Measurements from ENCODE around the gene ALK. TPM values are rescaled to one million over a fixed set of nuclear protein-coding genes. Genes with fewer than 3 reads are reported as not detected.

Gene ALK
- total RNA-seq, 1 donor from 2014 or later = not detected

DNA sequence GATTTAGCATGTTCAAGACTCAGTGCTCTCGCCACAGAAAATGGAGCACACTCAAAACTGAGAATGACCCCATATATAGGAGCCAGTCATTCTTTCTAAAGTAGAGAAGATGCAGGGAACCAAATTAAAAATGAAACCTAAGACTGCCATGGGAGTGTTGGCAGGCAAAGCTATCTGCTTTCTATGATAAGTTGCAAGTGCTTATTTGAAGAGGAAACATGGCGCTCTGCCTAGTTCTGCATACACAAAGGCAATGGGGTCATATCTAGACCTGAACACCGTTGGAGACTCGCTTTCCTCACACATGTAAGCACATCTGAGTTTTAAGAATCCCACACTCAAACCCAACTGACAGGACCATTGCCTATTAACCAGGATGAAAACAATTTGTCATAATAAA, 292.5 kb downstream of the ALK start:
- intact Hi-C loops (cut with DNase I) = loop anchor here (2.0 kb wide), 1 partner anchor 26 kb away; no protein-coding TSS in a partner anchor
- DNase-seq (ENCODE audit: low spot score) = no peak

DNA sequence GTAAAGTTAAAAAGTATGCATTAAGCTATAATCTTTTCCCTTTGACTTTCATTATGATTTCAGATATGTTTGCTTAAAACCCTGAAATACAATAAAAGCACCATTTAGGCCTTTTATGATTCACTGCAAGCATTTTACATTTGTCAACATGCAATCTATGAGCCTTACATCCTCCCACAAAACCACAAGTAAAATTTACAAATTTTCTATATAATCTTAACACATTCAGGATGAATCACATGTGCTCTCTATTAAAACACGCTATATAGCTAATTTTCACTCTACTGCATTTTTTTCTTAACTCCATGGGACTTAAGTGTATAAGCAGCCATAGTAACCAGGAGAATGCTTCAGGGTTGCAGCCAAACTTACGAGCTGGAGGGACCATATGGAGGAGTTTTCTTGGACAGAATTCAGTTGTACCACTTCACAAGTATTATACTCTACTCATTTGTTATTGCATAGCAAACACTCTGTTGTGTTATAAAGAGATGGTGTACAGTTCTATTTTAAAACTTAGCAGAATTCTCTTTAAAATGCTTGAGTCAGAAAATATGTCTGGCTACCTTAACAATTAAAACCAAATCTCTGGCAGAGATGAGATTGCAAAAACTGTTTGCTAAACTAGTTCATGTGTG, 293.2 kb downstream of the ALK start:
- intact Hi-C loops (cut with DNase I) = loop anchor here (2.0 kb wide), 1 partner anchor 27 kb away; no protein-coding TSS in a partner anchor
- no peak for DNase-seq (ENCODE audit: low spot score)

DNA sequence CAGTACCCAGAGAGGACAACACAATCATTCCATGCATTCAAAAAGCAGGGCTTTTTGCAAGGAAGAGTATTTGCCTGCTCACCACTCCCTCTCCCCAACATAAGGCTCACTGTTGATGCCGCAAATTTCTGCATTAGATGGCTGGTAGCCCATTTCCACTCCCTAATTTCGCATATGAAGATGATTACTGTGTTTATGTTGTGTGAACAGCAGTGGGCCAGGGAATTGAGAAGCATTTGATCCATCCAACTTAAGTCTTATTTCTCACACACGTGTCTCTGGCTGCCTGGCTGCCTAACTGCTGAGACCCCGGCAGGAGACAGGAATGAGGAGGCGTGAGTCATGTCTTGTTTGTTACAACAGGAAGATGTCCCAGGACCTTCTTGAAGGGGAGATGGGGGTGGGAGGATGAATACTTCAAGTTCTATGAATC, 294.1 kb downstream of the ALK start:
- intact Hi-C loops (cut with DNase I) = no loop called here
- DNase-seq (ENCODE audit: low spot score) = no peak

DNA sequence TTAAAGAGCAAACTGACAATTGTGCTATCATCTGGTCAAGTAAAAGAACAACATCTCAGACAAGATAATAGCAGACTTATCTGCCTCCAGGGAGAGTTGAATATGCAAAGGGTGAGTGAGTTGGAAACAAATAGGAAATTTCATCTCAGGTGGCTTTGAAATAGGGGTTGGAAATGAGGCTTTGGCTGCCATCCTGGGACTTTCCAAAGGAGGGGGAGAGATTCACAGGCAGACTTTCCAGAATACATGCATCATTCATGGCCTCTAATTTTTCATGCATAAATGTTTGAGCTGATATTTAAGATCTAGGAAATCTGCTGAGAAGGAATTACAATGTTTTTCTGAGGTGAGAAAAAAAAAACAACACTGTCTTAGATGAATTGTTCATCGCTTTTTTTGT, 300.5 kb downstream of the ALK start:
- intact Hi-C loops (cut with DNase I) = no loop called here

DNA sequence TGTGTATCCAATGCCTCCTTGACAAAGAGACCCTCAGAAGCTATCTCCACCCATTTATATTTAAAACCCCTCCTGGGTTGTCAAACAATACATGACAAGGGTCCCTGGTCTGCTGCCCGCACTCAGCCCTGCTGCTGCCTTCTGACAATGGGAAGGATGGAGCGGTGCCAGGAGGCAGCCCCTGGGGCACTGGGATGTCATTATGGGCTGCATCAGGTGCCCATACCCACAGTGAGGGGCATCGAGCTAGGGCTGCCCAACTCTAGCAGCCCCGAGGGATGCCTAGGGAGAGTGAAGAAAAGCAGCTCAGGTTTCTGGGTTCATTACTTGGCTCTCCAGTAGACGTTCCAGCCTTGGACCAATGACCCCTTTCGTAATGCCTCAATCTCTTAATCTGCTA, 301.7 kb downstream of the ALK start:
- intact Hi-C loops (cut with DNase I) = no loop called here

More for the DNA sequence above, 300.5 kb downstream of the ALK start:
- no peak for DNase-seq (ENCODE audit: low spot score)

DNA sequence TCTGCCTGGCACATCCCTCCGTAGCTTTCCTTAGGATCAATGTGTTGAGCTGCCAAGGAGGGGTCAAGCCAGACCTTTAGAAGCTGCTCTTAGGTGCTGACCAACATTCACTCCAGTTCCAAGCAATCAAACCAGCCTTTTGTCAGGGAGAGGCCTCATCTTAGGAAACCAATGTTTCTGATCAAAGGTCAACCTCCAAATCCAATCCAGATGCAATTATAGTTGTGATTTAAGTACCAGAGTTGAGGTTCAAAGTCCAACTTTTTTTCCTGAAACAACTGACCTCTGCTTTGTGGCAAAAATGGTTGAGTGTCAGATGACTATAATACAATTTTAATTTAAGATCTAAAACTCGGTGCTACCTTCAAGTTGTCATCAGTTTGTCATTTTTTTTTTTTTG, 303.4 kb downstream of the ALK start:
- intact Hi-C loops (cut with DNase I) = no loop called here
- DNase-seq (ENCODE audit: low spot score) = no peak

More for the DNA sequence above, 301.7 kb downstream of the ALK start:
- no peak for DNase-seq (ENCODE audit: low spot score)

DNA sequence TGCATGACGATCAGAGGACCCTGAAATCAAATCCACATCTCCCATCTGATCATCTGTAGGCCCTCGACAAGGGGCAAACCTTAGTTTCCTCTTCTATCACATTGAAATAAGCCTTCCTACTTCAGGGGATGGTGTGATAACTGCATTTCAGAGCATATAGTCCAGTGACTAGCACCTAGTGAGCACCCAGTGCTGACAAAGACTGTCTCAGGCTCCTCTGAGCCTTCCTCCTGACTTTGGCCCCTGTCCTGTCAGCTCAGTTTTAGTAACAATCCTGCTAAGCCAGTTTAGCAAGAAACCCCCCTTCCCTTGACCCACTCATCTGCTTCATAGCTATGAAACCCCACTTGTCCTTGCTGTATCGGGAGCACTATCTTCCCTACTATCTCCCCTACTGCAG, 304.0 kb downstream of the ALK start:
- intact Hi-C loops (cut with DNase I) = no loop called here

DNA sequence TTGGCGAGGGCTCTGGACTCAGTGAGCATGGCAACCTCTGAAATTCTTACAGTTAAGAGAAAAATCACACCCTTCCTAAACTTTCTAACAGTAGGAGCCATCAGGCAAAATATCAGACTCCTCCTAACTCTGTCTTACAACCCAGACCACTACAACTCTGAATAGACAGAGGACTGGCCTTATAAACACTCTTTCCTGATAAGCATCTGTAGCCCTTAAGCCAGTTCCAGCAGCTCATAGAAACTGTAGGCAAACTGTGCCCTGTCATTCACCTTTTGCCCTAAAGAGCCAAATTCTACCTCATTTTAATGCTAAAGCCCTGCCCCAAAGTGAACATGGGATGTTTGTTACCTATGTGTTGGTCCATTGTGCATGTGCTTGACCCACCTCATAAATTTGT, 304.8 kb downstream of the ALK start:
- intact Hi-C loops (cut with DNase I) = no loop called here
- no peak for DNase-seq (ENCODE audit: low spot score)

More for the DNA sequence above, 304.0 kb downstream of the ALK start:
- DNase-seq (ENCODE audit: low spot score) = no peak

DNA sequence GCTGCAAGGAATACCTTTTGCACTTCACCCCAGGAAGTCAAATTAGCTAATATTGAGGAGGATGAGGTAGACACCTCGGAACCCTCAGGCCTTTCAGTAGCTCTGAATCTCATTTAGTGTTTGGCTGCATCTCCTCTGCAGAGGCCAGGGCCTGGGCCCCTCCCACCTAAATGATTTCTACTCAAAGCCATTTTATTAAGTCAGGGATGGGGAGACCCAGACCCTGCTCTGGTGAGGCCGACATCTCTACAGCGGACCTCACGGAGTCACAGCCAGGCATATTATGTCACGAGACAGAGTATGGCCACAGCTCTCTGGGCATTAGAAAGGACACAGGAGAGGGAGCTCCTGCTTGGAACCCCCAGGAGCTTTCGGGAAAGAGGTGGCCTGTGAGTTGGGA, 305.5 kb downstream of the ALK start:
- intact Hi-C loops (cut with DNase I) = no loop called here
- DNase-seq (ENCODE audit: low spot score) = no peak

DNA sequence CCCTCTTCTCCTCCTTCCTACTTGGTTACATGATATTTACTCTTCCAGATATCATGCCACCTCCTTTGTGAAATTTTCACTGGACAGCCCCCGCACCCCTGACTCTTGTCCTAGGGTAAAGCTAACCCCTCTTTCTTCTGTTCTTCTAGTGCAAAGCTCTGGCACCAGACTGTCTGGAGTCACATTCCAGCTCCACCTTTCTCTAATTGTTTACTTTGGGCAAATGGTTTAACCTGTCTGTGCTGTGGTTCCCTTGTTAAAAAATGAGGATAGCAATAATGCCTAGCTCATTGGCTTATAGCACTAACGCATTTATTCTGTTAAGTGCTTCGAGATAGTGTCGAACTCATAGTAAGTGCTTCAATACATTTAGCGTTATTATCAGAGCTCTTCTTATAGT, 306.2 kb downstream of the ALK start:
- intact Hi-C loops (cut with DNase I) = no loop called here
- DNase-seq (ENCODE audit: low spot score) = no peak

DNA sequence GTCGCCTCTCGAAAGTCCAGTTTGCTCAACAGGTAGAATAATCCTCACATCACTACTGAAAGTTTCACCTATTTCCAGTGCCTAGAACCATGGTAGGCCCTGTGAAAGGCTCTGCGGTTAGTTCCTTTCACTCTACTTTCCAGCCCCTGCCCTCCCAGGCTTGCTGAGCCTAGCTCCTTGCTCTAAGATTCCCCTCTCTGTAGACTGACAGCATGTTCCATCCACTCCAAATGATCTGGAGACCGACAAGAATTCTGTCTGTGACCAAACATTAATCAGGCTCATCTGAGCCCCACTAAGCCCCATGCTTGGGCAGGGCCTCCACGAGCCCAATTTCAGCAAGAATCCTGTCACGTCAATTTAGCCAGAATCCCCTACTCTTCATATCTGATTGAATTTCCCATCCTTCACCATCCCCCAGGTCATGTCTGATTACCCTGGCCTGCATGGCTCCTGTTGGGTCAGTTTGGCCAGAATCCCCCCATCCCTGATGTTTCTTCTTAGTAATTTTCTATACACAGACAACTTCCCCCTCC, 307.0 kb downstream of the ALK start:
- no peak for DNase-seq (ENCODE audit: low spot score)
- intact Hi-C loops (cut with DNase I) = no loop called here

DNA sequence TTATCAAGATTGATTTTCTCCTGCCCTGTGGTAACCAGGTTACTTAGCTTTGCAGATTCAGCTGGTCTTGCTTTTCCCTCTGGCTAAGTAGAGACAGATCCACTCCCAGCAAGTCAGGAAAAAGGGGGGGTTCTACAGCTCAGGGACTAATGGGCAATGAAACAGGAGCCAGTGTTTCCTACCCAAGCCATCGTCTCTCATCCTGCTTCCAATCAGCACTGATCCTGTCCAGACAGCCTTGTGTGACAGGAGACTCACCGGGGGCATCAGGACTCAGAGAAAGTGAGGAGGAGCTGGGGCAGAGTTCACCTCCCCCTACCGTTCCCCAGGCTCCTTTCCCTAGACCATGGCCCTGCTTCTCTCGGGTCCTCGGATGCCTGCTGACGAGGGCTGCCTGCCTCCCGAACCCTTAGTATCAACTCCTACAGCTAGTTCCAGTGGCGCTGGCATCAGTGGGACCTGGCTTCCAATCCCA, 307.6 kb downstream of the ALK start:
- intact Hi-C loops (cut with DNase I) = no loop called here
- DNase-seq (ENCODE audit: low spot score) = no peak

DNA sequence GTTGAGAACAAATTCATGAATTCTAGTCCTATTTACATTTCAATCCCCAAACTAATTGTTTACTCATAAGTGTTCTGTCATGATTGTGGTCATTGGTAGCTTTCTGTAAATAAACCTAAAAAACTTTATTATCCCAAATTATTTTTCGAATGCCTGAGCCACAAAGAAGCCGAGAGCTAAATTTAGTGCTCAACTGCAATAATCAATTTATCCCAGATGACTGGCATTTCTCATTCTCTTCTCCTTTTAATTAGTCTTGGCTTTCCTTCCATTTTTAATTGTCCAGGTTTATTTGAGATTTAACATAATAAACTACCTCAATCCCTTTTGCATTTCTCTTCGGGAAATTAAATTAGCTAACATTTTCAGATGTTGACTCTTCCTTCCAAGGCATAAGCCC, 308.3 kb downstream of the ALK start:
- DNase-seq (ENCODE audit: low spot score) = no peak
- intact Hi-C loops (cut with DNase I) = no loop called here

DNA sequence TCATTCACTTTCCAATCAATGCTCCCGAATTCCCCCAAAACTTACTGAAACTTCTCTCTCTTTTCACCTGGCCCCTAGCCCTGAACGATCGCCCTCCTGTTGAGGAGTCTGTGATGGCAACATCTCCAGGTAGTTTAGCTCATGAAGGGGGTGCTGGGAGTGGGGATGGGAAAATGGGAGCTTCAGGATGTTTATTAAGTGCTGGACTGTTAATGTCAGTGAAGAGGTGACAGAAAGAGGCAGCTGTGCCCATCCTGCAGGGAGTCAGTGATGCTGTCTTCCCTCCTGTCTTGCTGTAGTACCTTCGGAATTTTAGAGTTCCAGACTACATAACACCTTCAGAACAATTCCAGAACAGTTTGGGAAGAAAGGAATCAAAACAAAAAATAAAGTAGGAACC, 308.8 kb downstream of the ALK start:
- no peak for DNase-seq (ENCODE audit: low spot score)
- intact Hi-C loops (cut with DNase I) = no loop called here

DNA sequence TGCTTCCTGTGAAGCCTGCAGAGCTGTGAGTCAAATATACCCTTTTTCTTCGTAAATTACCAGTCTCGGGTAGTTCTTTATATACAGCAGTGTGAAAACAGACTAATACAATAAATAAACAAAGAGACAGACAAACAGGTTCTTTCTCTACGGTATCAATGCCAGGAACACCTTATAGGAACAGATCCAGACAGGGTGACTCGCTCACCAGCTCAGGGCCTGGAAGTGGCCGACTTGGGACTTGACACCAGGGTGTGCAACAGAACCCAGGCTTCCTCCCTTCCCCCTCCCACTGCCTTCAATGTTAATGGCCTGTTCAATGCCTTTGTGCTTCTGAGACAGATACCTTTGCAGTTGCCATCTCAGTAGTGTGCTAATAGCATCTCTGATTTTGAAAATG, 309.5 kb downstream of the ALK start:
- intact Hi-C loops (cut with DNase I) = no loop called here

DNA sequence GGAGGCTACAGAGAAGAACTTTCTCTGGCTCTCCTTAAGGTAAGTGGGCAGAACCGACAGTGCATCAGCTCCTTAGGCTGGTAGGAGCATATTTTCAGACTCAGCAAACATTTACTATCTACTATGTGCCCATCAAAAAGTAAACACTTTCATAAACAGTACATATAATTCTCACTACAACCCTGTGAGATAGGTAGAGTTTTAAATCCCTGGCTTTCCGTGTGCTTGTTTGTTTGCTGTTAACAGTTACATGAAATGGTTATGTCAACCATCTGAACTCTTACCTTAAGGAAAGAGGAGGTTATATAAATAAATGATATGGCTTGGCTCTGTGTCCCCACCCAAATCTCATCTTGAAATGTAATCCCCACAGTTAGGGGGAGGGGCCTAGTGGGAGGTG, 310.1 kb downstream of the ALK start:
- no peak for DNase-seq (ENCODE audit: low spot score)
- intact Hi-C loops (cut with DNase I) = no loop called here

More for the DNA sequence above, 309.5 kb downstream of the ALK start:
- DNase-seq (ENCODE audit: low spot score) = no peak

DNA sequence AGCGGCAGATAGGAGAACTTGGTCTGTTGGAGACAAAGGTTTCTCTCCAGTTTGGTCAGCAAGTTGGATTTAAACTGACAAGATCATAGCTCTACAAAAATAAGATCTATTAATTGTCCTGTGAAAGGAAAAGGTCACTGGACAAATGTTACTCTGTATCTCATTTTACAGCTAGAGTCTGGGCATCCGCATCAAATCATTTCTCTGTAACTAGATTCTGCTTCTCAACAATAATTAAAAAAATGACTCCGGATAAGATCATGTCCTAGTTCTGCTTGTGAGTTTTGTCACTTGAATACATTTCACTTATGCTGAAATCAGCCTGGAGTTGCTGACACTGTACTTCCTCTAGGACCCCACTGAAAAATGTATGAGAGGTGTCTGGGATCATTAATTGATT, 310.8 kb downstream of the ALK start:
- DNase-seq (ENCODE audit: low spot score) = no peak
- intact Hi-C loops (cut with DNase I) = no loop called here

DNA sequence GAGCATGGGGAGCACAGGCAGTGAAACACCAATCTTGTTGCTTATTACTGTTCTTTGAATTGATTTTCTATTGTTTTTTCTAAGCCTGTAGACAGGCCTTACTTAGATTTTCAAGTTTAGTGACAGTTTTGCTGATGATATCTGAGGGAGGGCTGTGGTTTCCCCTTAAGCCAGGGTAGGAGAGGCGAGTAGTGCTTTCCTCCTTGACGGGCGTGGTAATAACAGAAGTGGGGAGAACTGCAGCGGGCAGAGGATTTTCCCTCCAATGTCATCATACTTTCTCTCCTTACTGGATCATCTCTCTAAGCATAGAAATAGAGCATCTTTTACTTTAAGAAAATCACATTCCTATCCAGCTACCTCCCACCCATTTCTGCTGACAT, 314.4 kb downstream of the ALK start:
- intact Hi-C loops (cut with DNase I) = no loop called here
- DNase-seq (ENCODE audit: low spot score) = no peak

DNA sequence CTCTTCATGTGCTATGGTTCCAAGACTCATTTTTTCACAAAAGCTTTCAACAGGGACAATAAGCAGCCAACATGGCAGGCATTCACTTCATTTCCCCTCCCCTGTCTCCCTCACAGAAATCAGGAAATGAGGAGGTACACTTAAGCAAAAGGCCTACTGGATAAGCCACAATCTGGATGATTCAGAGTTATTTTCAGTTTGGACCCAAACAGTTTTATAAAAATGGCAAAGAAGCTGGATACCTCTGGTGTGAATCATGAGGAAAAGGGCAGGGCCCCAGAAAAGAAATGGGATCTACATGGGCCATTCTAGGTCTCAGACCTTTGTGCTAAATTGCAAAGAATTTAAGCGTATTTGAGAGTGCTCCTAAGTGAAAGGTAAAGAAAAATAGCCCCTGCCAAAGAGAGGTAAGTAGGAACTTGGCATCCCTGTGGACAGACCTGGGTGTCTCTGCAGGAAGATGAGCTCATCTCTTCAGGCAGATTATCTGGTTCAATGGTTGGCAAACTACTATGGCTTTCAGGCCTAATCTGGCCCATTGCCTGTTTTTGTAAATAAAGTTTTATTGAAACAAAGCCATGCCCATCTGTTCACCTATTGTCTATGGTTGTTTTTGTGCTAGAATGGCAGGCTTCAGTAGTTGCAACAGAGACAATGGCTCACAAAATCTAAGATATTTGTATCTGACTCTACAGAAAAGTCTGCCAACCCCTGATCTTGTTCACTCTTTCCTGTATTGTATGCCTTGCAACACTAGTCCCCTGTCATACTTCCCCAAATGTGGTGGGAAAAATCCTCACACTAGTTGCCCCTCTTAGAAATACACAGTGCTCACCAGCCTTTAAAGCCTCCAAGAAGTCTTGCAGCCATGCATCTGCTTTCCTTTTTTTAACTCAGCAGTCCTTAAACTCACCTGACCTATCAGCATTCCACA, 315.0 kb downstream of the ALK start:
- intact Hi-C loops (cut with DNase I) = no loop called here

DNA sequence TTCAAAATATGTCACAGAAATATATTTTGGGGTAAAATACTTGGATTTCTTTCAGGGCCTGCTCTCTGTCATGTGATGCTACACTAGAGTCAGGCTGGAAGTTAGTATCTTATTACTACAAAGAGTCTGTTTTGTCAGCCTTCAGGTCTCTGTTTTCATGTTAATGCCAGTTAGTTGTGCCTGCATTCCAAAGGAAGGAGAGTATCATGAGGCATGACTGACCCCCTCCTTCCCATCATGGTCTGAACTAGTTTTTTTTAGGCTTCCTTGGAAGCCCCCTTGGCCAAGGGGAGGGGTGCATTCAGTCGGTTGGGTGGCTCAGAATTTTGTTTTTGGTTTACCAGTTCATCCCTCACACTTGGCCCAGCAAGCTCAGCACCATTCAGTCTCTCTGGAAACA, 318.0 kb downstream of the ALK start:
- intact Hi-C loops (cut with DNase I) = no loop called here
- no peak for DNase-seq (ENCODE audit: low spot score)

More for the DNA sequence above, 315.0 kb downstream of the ALK start:
- no peak for DNase-seq (ENCODE audit: low spot score)

DNA sequence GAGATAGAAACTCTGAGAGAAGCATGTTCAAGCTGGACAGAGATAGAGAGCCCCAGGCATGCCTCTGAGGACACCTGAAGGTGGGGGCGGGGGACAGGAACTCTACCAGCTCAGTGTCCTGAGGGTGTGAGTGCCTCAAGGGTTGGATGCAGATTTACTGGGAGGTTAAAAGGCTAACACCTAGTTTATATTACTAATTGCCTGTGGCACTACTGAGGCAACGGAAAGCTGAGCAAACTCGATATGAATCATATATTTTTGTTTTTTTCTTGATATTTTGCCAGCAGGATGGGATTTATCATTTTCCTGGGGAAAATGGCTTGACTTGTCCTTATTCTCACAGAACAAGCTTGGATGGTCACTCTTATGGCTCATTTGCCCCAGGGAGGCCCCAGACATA, 319.5 kb downstream of the ALK start:
- no peak for DNase-seq (ENCODE audit: low spot score)
- intact Hi-C loops (cut with DNase I) = no loop called here
